ENCODE results near the gene RHOF. TPM values are rescaled to one million over a fixed set of nuclear protein-coding genes. Genes with fewer than 3 reads are reported as not detected.

Gene RHOF
- total and polyA plus RNA-seq, 8 donors: 3.2 to 105 (median 23.3) TPM

GRCh38 chr12:121797937-121798786 lies 4.7 kb upstream of the RHOF start:
- no peaks in the 10 kb centered on the region for H3K9me3 ChIP-seq
- TF ChIP-seq, protein P1, sequence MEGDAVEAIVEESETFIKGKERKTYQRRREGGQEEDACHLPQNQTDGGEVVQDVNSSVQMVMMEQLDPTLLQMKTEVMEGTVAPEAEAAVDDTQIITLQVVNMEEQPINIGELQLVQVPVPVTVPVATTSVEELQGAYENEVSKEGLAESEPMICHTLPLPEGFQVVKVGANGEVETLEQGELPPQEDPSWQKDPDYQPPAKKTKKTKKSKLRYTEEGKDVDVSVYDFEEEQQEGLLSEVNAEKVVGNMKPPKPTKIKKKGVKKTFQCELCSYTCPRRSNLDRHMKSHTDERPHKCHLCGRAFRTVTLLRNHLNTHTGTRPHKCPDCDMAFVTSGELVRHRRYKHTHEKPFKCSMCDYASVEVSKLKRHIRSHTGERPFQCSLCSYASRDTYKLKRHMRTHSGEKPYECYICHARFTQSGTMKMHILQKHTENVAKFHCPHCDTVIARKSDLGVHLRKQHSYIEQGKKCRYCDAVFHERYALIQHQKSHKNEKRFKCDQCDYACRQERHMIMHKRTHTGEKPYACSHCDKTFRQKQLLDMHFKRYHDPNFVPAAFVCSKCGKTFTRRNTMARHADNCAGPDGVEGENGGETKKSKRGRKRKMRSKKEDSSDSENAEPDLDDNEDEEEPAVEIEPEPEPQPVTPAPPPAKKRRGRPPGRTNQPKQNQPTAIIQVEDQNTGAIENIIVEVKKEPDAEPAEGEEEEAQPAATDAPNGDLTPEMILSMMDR (IDR thresholded peaks at IDR 0.05): no peak
- no peak for TF ChIP-seq POLR2AphosphoS5 (IDR thresholded peaks at IDR 0.05)
- no peak for TF ChIP-seq POLR2A (IDR thresholded peaks at IDR 0.05)
- TF ChIP-seq EP300 (IDR thresholded peaks at IDR 0.05): no peak
- H3K27me3 ChIP-seq: no peaks in the 10 kb centered on the region
- intact Hi-C loops (cut with DNase I; ENCODE audit: low total_unique reads): no loop called here
- H3K4me3 ChIP-seq: peak overlapping the region; percentile 72 to 87 (median 80)
- peaks cover 61 to 81% (median 67%) of the 10 kb centered on the region in 4 donors for H3K4me1 ChIP-seq
- DNase-seq: peak; percentile 76 to 86
- H3K27ac ChIP-seq: peak overlapping the region; percentile 99 to 100 (median 100)
- H3K36me3 ChIP-seq: peaks cover 10 to 26% (median 12%) of the 10 kb centered on the region in 4 donors
- 22 to 29% (median 26%) methylated on average over 12 to 19 of the region's 19 CpGs for WGBS, 5 donors

- H3K4me1 ChIP-seq: peaks cover 71 to 84% (median 76%) of the 10 kb centered on the region in 4 donors
- TF ChIP-seq EP300 (IDR thresholded peaks at IDR 0.05): no peak
- TF ChIP-seq, protein P1 (IDR thresholded peaks at IDR 0.05): peak in 2 of 7 experiments; percentile 59 to 62
- peak; percentile 76 to 95 (median 89) for TF ChIP-seq POLR2AphosphoS5 (IDR thresholded peaks at IDR 0.05)
- no peak for TF ChIP-seq POLR2A (IDR thresholded peaks at IDR 0.05)
- DNase-seq: peak; percentile 95 to 98
- H3K27ac ChIP-seq: peak overlapping the region; percentile 99 to 100 (median 100)
- no peaks in the 10 kb centered on the region for H3K9me3 ChIP-seq
- peaks cover 10 to 26% (median 12%) of the 10 kb centered on the region in 4 donors for H3K36me3 ChIP-seq
- intact Hi-C loops (cut with DNase I; ENCODE audit: low total_unique reads): no loop called here
- H3K4me3 ChIP-seq: peak overlapping the region; percentile 22 to 87 (median 48)
- H3K27me3 ChIP-seq: no peaks in the 10 kb centered on the region
- 12 to 31% (median 18%) methylated on average over 31 to 39 of the region's 39 CpGs for WGBS, 5 donors
Observed at GRCh38 chr12:121796855-121797751, 3.6 kb upstream of the RHOF start.

DNA sequence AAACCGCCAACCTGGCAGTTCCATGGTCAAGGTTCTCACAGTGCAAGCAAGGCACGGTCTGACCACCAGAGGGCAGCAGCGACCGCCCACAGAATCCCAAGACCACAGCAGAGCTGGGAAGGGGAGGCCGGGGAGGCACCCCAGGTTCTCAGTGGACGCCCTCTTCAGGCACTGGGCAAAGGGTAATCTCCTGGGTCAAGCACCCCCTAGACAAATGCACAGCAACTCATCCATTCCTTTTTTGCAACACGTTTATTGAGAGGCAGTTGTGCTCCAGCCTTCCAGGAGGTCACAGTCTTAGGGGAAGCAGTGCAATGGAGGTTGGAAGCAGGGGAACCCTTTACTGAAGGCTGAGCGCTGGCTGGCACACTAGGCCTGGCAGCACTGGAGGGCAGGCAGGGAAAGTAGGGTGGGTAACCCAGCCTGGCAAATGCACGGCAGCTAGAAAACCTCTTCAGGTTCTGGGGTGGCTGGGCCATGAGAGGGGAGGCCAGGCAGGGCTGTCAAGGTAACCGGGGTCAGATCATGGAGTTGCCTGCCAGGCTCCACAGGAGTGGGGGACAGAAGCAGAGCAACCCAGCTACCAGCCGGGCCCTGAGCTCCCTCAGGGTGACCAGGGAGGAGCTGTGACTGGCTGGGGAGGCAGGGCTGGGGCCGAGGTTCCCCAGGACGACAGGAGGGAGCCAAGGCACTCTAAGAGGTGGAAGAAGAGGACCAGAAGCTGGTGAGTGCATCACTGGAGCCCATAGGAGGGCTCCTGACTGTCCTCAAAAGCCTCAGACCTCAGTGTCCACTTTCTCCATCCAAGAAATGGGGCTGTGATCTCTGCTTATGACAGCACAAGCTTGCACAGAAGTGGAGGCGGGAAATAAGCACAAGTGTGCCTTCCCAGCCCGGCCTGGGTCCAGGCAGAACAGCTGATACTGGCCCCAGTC lies 1.8 kb upstream of the RHOF start:
- Histone ChIP-seq H3K36me3 (peaks cover 10 to 26% (median 12%) of the 10 kb centered on the region in 4 donors), H3K4me1 (peaks cover 71 to 97% (median 77%) of the 10 kb centered on the region in 4 donors), H3K27ac (peak overlapping the region; percentile 99 to 100 (median 100)), H3K9me3 (no peaks in the 10 kb centered on the region), H3K27me3 (no peaks in the 10 kb centered on the region), H3K4me3 (peak overlapping the region; percentile 58 to 61 (median 59))
- intact Hi-C loops (cut with DNase I; ENCODE audit: low total_unique reads): no loop called here
- TF ChIP-seq, protein P1 (IDR thresholded peaks at IDR 0.05): peak in 6 of 7 experiments; percentile 68 to 98 (median 93)
- TF ChIP-seq POLR2AphosphoS5 (IDR thresholded peaks at IDR 0.05): peak; percentile 26 to 78 (median 34)
- TF ChIP-seq EP300 (IDR thresholded peaks at IDR 0.05): no peak
- no peak for TF ChIP-seq POLR2A (IDR thresholded peaks at IDR 0.05)
- DNase-seq: peak; percentile 94 to 96
- 17 to 30% (median 20%) methylated on average over 11 to 15 of the region's 15 CpGs for WGBS, 5 donors

Data from stomach (tissue), 9 donors.